Cardiac muscle cell (in vitro differentiated cells and primary cell): ENCODE data around the gene ABI1. TPM values are rescaled to one million over a fixed set of nuclear protein-coding genes. Genes with fewer than 3 reads are reported as not detected.
A peak's percentile ranks its signal among the peaks of the same experiment; 100 is the strongest.

Experiments
- DNase-seq, 2 donors: peaks; one replicate each; pipeline versions ENCODE4 v3.0.0 to v3.0.0-alpha.2; 2010 to 2017; ENCODE audit warnings: low read depth in 1 of 2, low spot score in 1 of 2
- H3K27ac ChIP-seq: fragments of 200-600 bp; sonication (generic); 2 replicates; pipeline ENCODE4 v1.5.1; 2016
- H3K27me3 ChIP-seq: fragments of 200-600 bp; sonication (generic); 2 replicates; pipeline ENCODE4 v1.6.0; 2016; ENCODE audit warnings: control low read depth
- H3K36me3 ChIP-seq: fragments of 200-600 bp; sonication (generic); 2 replicates; pipeline ENCODE4 v1.5.1; 2016; ENCODE audit warnings: control low read depth
- H3K4me1 ChIP-seq: fragments of 200-600 bp; sonication (generic); 2 replicates; pipeline ENCODE4 v1.8.1; 2017; ENCODE audit warnings: low read depth, mild to moderate bottlenecking, mixed run types
- H3K4me3 ChIP-seq: fragments of 200-600 bp; sonication (generic); 2 replicates; pipeline ENCODE4 v1.5.1; 2016; ENCODE audit warnings: mild to moderate bottlenecking
- H3K9me3 ChIP-seq: fragments of 200-600 bp; sonication (generic); 2 replicates; pipeline ENCODE4 v1.5.1; 2017; ENCODE audit warnings: low read depth, mild to moderate bottlenecking, control low read depth
- CTCF ChIP-seq: IDR thresholded peaks from 2 replicates; pipeline ENCODE4 v1.5.1; 2012; ENCODE audit warnings: low read depth, mild to moderate bottlenecking, low read length
- polyA plus RNA-seq: library from polyadenylated mRNA; unstranded; fragments of >200 nt; fragmentation: Nextera tagmentation; extraction: Ambion mirVana; gene quantifications from 2 replicates; pipeline ENCODE4 v1.2.1, GENCODE V29; 2016
- total RNA-seq: library from RNA; depleted of rRNA; stranded (reverse); fragments of >200 nt; gene quantifications from 2 replicates; pipeline ENCODE4 v1.2.3, GENCODE V29; 2016

The ABI1 gene
- total and polyA plus RNA-seq, 2 experiments from 2014 or later: 36.8 to 38.7 TPM

- no peak overlapping the region for H3K27ac ChIP-seq
Measured at GRCh38 chr10:26773633-26774032, 87.1 kb downstream of the ABI1 start.

GRCh38 chr10:26770069-26770468 lies 90.7 kb downstream of the ABI1 start:
- no peak for TF ChIP-seq CTCF
- no peak for DNase-seq
- Histone ChIP-seq H3K27ac (peak overlapping the region; percentile 43), H3K27me3 (no peaks in the 10 kb centered on the region), H3K4me3 (no peak overlapping the region), H3K9me3 (no peaks in the 10 kb centered on the region), H3K4me1 (no peaks in the 10 kb centered on the region), H3K36me3 (peaks cover 7% of the 10 kb centered on the region)

More at GRCh38 chr10:26773633-26774032, 87.1 kb downstream of the ABI1 start:
- no peaks in the 10 kb centered on the region for H3K27me3 ChIP-seq
- no peak overlapping the region for H3K4me3 ChIP-seq
- no peaks in the 10 kb centered on the region for H3K36me3 ChIP-seq
- H3K4me1 ChIP-seq: no peaks in the 10 kb centered on the region
- no peak for TF ChIP-seq CTCF
- H3K9me3 ChIP-seq: no peaks in the 10 kb centered on the region
- no peak for DNase-seq

GRCh38 chr10:26765549-26765948 lies 95.2 kb downstream of the ABI1 start:
- Histone ChIP-seq H3K27ac (no peak overlapping the region), H3K27me3 (no peaks in the 10 kb centered on the region), H3K4me1 (no peaks in the 10 kb centered on the region), H3K4me3 (no peak overlapping the region), H3K9me3 (no peaks in the 10 kb centered on the region), H3K36me3 (peaks cover 15% of the 10 kb centered on the region)
- no peak for TF ChIP-seq CTCF
- DNase-seq: no peak

- TF ChIP-seq CTCF: no peak
- Histone ChIP-seq H3K27ac (no peak overlapping the region), H3K4me3 (no peak overlapping the region), H3K27me3 (no peaks in the 10 kb centered on the region), H3K4me1 (no peaks in the 10 kb centered on the region), H3K36me3 (peaks cover 20% of the 10 kb centered on the region), H3K9me3 (no peaks in the 10 kb centered on the region)
- DNase-seq: no peak
Measured at GRCh38 chr10:26759008-26759407, 101.8 kb downstream of the ABI1 start.

- H3K9me3 ChIP-seq: no peaks in the 10 kb centered on the region
- H3K36me3 ChIP-seq: peaks cover 36% of the 10 kb centered on the region
- no peak overlapping the region for H3K27ac ChIP-seq
- H3K4me3 ChIP-seq: no peak overlapping the region
- no peaks in the 10 kb centered on the region for H3K27me3 ChIP-seq
- H3K4me1 ChIP-seq: no peaks in the 10 kb centered on the region
- peak in 1 of 2 donors; percentile 51 for DNase-seq
- TF ChIP-seq CTCF: no peak
Measured at GRCh38 chr10:26755443-26755903, 105.3 kb downstream of the ABI1 start.

GRCh38 chr10:26746061-26746460 lies 114.7 kb downstream of the ABI1 start:
- H3K27me3 ChIP-seq: no peaks in the 10 kb centered on the region
- H3K4me1 ChIP-seq: no peaks in the 10 kb centered on the region
- H3K36me3 ChIP-seq: peaks cover 52% of the 10 kb centered on the region
- H3K4me3 ChIP-seq: no peak overlapping the region
- no peak for DNase-seq
- H3K9me3 ChIP-seq: no peaks in the 10 kb centered on the region
- H3K27ac ChIP-seq: no peak overlapping the region
- no peak for TF ChIP-seq CTCF
